Measurements from ENCODE around the gene IVNS1ABP. TPM values are rescaled to one million over a fixed set of nuclear protein-coding genes. Genes with fewer than 3 reads are reported as not detected.

Gene IVNS1ABP
- total and polyA plus RNA-seq, 2 experiments from 2014 or later = 73.5 to 162 TPM

- TF ChIP-seq ZNF462 (CRISPR knock-in tag; IDR thresholded peaks at IDR 0.05) = no peak
Measured at GRCh38 chr1:185308126-185308525, 8.9 kb downstream of the IVNS1ABP start (continued).

- no peak for ATAC-seq
- H3F3A ChIP-seq (replicated peaks; ENCODE audit: low read depth) = no peaks in the 10 kb centered on the region
- H3K4me1 Mint-ChIP-seq = peaks cover 4% of the 10 kb centered on the region; the same call in 2 of the 3 replicates
- H3K36me3 Mint-ChIP-seq (ENCODE audit: low read depth) = peaks cover 90% of the 10 kb centered on the region
- peaks cover 99% of the 10 kb centered on the region for H3K36me3 ChIP-seq (ENCODE audit: insufficient read depth)
- H3K9me3 Mint-ChIP-seq = no peaks in the 10 kb centered on the region
- H3K27me3 ChIP-seq (ENCODE audit: insufficient read depth) = no peaks in the 10 kb centered on the region
- no peaks in the 10 kb centered on the region for H3K4me1 ChIP-seq (ENCODE audit: insufficient read depth)
- no peak overlapping the region for H3K4me3 Mint-ChIP-seq
- no peak for DNase-seq (ENCODE audit: low spot score)
- no peaks in the 10 kb centered on the region for H3K27me3 Mint-ChIP-seq (ENCODE audit: insufficient read depth, low read depth, poor library complexity)
- H2AFZ ChIP-seq = no peak overlapping the region
- no peaks in the 10 kb centered on the region for H3K9me2 ChIP-seq (ENCODE audit: insufficient read depth)
- peaks cover 7% of the 10 kb centered on the region for H4K20me1 ChIP-seq (replicated peaks; ENCODE audit: insufficient read depth)
- no peak overlapping the region for H3K27ac ChIP-seq (ENCODE audit: low read depth)
- H3K79me2 ChIP-seq (replicated peaks; ENCODE audit: insufficient read depth) = peaks cover 46% of the 10 kb centered on the region
- H3K4me2 ChIP-seq = no peak overlapping the region
- H3K27ac Mint-ChIP-seq = peak overlapping the region; percentile 36; the same call in 1 of the 2 replicates
- no peak overlapping the region for H3K4me3 ChIP-seq
- TF ChIP-seq STAT1 (IDR thresholded peaks at IDR 0.05; ENCODE audit: unreplicated experiment) (no peak), EZH2phosphoT487 (IDR thresholded peaks at IDR 0.05; ENCODE audit: unreplicated experiment) (no peak), JUNB (IDR thresholded peaks at IDR 0.05; ENCODE audit: unreplicated experiment) (no peak), ZNF462 (CRISPR knock-in tag; IDR thresholded peaks at IDR 0.05) (no peak), ZNF114 (CRISPR knock-in tag; IDR thresholded peaks at IDR 0.05) (no peak), POLR2AphosphoS5 (IDR thresholded peaks at IDR 0.05; ENCODE audit: low read depth) (no peak), NANOG (IDR thresholded peaks at IDR 0.05; ENCODE audit: borderline replicate concordance) (no peak), ETS1 (IDR thresholded peaks at IDR 0.05) (no peak)
Measured at GRCh38 chr1:185305419-185305818, 11.6 kb downstream of the IVNS1ABP start.
